Peyer's patch (tissue), 4 donors: ENCODE data around the gene ALG2. TPM values are rescaled to one million over a fixed set of nuclear protein-coding genes. Genes with fewer than 3 reads are reported as not detected.

Experiments used
- DNase-seq, 3 donors: peaks; one replicate each; pipeline ENCODE4 v3.0.0-alpha.2; 2017 to 2019
- H3K27ac ChIP-seq, 4 donors: fragments of 200-600 bp; sonication (generic); one replicate each; pipeline ENCODE4 v1.5.1; 2016 to 2019
- H3K27me3 ChIP-seq, 2 donors: fragments of 200-600 bp; sonication (generic); one replicate each; pipeline ENCODE4 v1.5.1; 2019
- H3K36me3 ChIP-seq, 3 donors: fragments of 200-600 bp; sonication (generic); one replicate each; pipeline ENCODE4 v1.5.1; 2016 to 2019
- H3K4me1 ChIP-seq, 4 donors: fragments of 200-600 bp; sonication (generic); one replicate each; pipeline ENCODE4 v1.5.1; 2016 to 2019
- H3K4me3 ChIP-seq, 4 donors: fragments of 200-600 bp; sonication (generic); 1 replicate in 3 of 4; 2 replicates in 1 of 4; pipeline ENCODE4 v1.5.1; 2016 to 2019; ENCODE audit warnings: mild to moderate bottlenecking in 1 of 4
- H3K9me3 ChIP-seq, 4 donors: fragments of 200-600 bp; sonication (generic); one replicate each; pipeline ENCODE4 v1.5.1; 2016 to 2019; ENCODE audit warnings: mild to moderate bottlenecking in 1 of 4
- CTCF ChIP-seq, 6 experiments: fragments of 450-650 bp in 4 of 6; fragments of 200-600 bp in 2 of 6; sonication (generic) in 1 of 6; IDR thresholded peaks; one replicate each; pipeline ENCODE4 v1.5.1; 2017 to 2019; ENCODE audit warnings: antibody characterized with exemption in 6 of 6, mild to moderate bottlenecking in 3 of 6, moderate library complexity in 1 of 6
- POLR2A ChIP-seq, 2 donors: fragments of 450-650 bp; IDR thresholded peaks; one replicate each; pipeline ENCODE4 v1.5.1; 2017; ENCODE audit warnings: antibody characterized with exemption in 2 of 2, mild to moderate bottlenecking in 2 of 2, moderate library complexity in 2 of 2
- total RNA-seq, 4 donors: library from RNA; depleted of rRNA; stranded (reverse); fragments of >200 nt; gene quantifications; one replicate each; pipeline ENCODE4 v1.1.0, GENCODE V29; 2016

ALG2 gene
- total RNA-seq, 4 donors from 2014 or later: 19.0 to 36.2 (median 31.0) TPM

GRCh38 chr9:99190597-99191283, 31.0 kb downstream of the ALG2 start:
- Histone ChIP-seq H3K27ac (no peak overlapping the region), H3K4me3 (no peak overlapping the region), H3K9me3 (no peaks in the 10 kb centered on the region), H3K27me3 (no peaks in the 10 kb centered on the region), H3K36me3 (no peaks in the 10 kb centered on the region), H3K4me1 (no peaks in the 10 kb centered on the region)
- TF ChIP-seq POLR2A (IDR thresholded peaks at IDR 0.05): no peak
- TF ChIP-seq CTCF (IDR thresholded peaks at IDR 0.05): no peak
- DNase-seq: no peak

- H3K9me3 ChIP-seq: no peaks in the 10 kb centered on the region
- no peaks in the 10 kb centered on the region for H3K36me3 ChIP-seq
- no peak for TF ChIP-seq CTCF (IDR thresholded peaks at IDR 0.05)
- no peak for TF ChIP-seq POLR2A (IDR thresholded peaks at IDR 0.05)
- DNase-seq: no peak
- no peak overlapping the region for H3K4me3 ChIP-seq
- H3K4me1 ChIP-seq: peaks cover 0 to 2% (median 0%) of the 10 kb centered on the region in 4 donors
- no peaks in the 10 kb centered on the region for H3K27me3 ChIP-seq
- H3K27ac ChIP-seq: no peak overlapping the region
These were observed 31.7 kb downstream of the ALG2 start for GRCh38 chr9:99189887-99190596.

GRCh38 chr9:99189186-99189585, 32.6 kb downstream of the ALG2 start:
- peaks cover 0 to 10% (median 5%) of the 10 kb centered on the region in 4 donors for H3K4me1 ChIP-seq
- DNase-seq: no peak
- H3K27ac ChIP-seq: no peak overlapping the region
- no peak overlapping the region for H3K4me3 ChIP-seq
- H3K9me3 ChIP-seq: no peaks in the 10 kb centered on the region
- no peaks in the 10 kb centered on the region for H3K27me3 ChIP-seq
- TF ChIP-seq POLR2A (IDR thresholded peaks at IDR 0.05) (no peak), CTCF (IDR thresholded peaks at IDR 0.05) (no peak)
- no peaks in the 10 kb centered on the region for H3K36me3 ChIP-seq

- DNase-seq: no peak
- Histone ChIP-seq H3K4me1 (peaks cover 0 to 10% (median 5%) of the 10 kb centered on the region in 4 donors), H3K36me3 (no peaks in the 10 kb centered on the region), H3K9me3 (no peaks in the 10 kb centered on the region), H3K27me3 (no peaks in the 10 kb centered on the region), H3K4me3 (no peak overlapping the region), H3K27ac (no peak overlapping the region)
- TF ChIP-seq POLR2A (IDR thresholded peaks at IDR 0.05) (no peak), CTCF (IDR thresholded peaks at IDR 0.05) (no peak)
These were observed 34.4 kb downstream of the ALG2 start for GRCh38 chr9:99187311-99187710.

GRCh38 chr9:99185934-99186333, 35.8 kb downstream of the ALG2 start:
- DNase-seq: no peak
- H3K27me3 ChIP-seq: no peaks in the 10 kb centered on the region
- H3K9me3 ChIP-seq: no peaks in the 10 kb centered on the region
- peaks cover 0 to 10% (median 5%) of the 10 kb centered on the region in 4 donors for H3K4me1 ChIP-seq
- TF ChIP-seq CTCF (IDR thresholded peaks at IDR 0.05) (no peak), POLR2A (IDR thresholded peaks at IDR 0.05) (no peak)
- no peaks in the 10 kb centered on the region for H3K36me3 ChIP-seq
- H3K4me3 ChIP-seq: no peak overlapping the region
- H3K27ac ChIP-seq: no peak overlapping the region
